Nephron (organoid): ENCODE data around the gene CEP55.

Experiments used
- H3K27ac Mint-ChIP-seq, 3 experiments: 2 replicates each; pipeline ENCODE4 v1.8.0; 2020; ENCODE audit warnings: mixed read lengths in 3 of 3, mild to moderate bottlenecking in 2 of 3, moderate library complexity in 1 of 3
- H3K27me3 Mint-ChIP-seq: 2 replicates; pipeline ENCODE4 v1.8.0; 2021; ENCODE audit warnings: low read depth, mild to moderate bottlenecking, moderate library complexity, mixed read lengths
- H3K36me3 Mint-ChIP-seq: 2 replicates; pipeline ENCODE4 v1.8.0; 2020; ENCODE audit warnings: low read depth, mixed read lengths
- H3K4me1 Mint-ChIP-seq: 2 replicates; pipeline ENCODE4 v1.8.0; 2020; ENCODE audit warnings: mixed read lengths
- H3K4me3 Mint-ChIP-seq, 3 experiments: 2 replicates each; pipeline ENCODE4 v1.8.0; 2020; ENCODE audit warnings: mild to moderate bottlenecking in 3 of 3, mixed read lengths in 3 of 3, moderate library complexity in 2 of 3
- H3K9me3 Mint-ChIP-seq: 2 replicates; pipeline ENCODE4 v1.8.0; 2020; ENCODE audit warnings: mixed read lengths
- CTCF ChIP-seq, 3 experiments: fragments of 200-600 bp; sonication (generic); IDR thresholded peaks; one replicate each; pipeline ENCODE4 v1.5.0; 2021; ENCODE audit warnings: antibody characterized with exemption in 3 of 3; ENCODE audit not compliant: unreplicated experiment in 3 of 3

CEP55 gene

GRCh38 chr10:93478873-93479272, 17.5 kb upstream of the CEP55 start:
- Mint-ChIP-seq H3K36me3 (peaks cover 3% of the 10 kb centered on the region), H3K4me3 (peak overlapping the region in 1 of 3 experiments; percentile 41), H3K4me1 (peaks cover 45% of the 10 kb centered on the region), H3K27me3 (no peaks in the 10 kb centered on the region), H3K9me3 (no peaks in the 10 kb centered on the region), H3K27ac (no peak overlapping the region)
- no peak for TF ChIP-seq CTCF (IDR thresholded peaks at IDR 0.05; ENCODE audit: unreplicated experiment in 3 of 3)

DNA sequence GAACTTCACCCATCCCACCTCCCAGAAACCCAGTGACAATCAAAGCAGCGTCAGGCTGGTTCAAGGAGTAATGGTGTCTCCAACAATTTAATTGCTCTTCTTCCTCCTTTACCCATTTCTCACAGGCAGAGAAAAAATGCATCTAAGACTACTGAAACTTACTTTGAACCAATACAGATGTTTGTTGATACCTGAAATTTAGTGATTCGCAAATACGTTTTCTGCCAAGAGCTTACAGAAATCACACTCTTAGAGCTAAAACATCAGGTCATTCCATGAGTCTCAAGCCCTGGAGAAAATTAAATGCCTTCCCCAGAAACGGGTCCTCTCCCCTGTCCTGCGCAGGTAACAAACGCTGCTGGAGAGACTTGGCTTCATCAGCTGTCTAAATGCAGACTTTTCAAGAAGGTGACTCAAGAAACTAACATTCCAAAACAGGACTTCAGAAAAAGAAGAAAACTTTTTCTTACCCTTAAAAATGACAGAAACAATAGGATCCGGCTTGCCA, 14.7 kb upstream of the CEP55 start:
- peak overlapping the region; percentile 92 to 94 (median 93) for H3K27ac Mint-ChIP-seq

GRCh38 chr10:93482145-93482834, 14.1 kb upstream of the CEP55 start, which contains the start of gene MYOF:
Gene MYOF, minus strand, starts transcription at chr10:93482334. Its CDS starts 140 bp downstream, at chr10:93482194.
- peak; percentile 64 to 73 (median 69) for TF ChIP-seq CTCF (IDR thresholded peaks at IDR 0.05; ENCODE audit: unreplicated experiment in 3 of 3)
- no peaks in the 10 kb centered on the region for H3K36me3 Mint-ChIP-seq
- peaks cover 29% of the 10 kb centered on the region for H3K4me1 Mint-ChIP-seq
- no peaks in the 10 kb centered on the region for H3K27me3 Mint-ChIP-seq
- H3K4me3 Mint-ChIP-seq: peak within 1 kb of the TSS; percentile 86 to 94 (median 92)
- H3K27ac Mint-ChIP-seq: peak within 1 kb of the TSS; percentile 92 to 94 (median 93)
- H3K9me3 Mint-ChIP-seq: no peaks in the 10 kb centered on the region

More for the DNA sequence above, 14.7 kb upstream of the CEP55 start:
- H3K9me3 Mint-ChIP-seq: no peaks in the 10 kb centered on the region
- peaks cover 33% of the 10 kb centered on the region for H3K4me1 Mint-ChIP-seq
- no peak for TF ChIP-seq CTCF (IDR thresholded peaks at IDR 0.05; ENCODE audit: unreplicated experiment in 3 of 3)
- H3K36me3 Mint-ChIP-seq: no peaks in the 10 kb centered on the region
- H3K27me3 Mint-ChIP-seq: no peaks in the 10 kb centered on the region
- peak overlapping the region; percentile 86 to 94 (median 92) for H3K4me3 Mint-ChIP-seq

DNA sequence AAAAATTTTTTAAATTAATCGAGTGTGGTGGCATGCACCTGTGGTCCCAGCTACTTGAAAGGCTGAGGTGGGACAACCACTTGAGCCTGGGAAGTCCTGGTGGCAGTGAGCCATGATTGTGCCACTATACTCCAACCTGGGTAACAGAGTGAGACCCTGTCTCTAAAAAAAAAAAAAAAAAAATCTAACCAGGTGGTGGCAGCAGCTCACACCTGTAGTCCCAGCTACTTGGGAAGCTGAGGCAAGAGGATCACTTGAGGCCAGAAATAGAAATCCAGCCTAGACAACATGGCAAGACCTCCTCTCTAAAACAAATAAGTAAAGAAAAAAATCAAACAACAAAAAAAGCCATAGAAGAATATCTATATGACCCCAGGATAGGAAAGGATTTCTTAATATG, 10.7 kb upstream of the CEP55 start:
- Mint-ChIP-seq H3K27ac (no peak overlapping the region), H3K36me3 (no peaks in the 10 kb centered on the region), H3K27me3 (no peaks in the 10 kb centered on the region), H3K4me1 (peaks cover 44% of the 10 kb centered on the region), H3K9me3 (no peaks in the 10 kb centered on the region), H3K4me3 (no peak overlapping the region)
- TF ChIP-seq CTCF (IDR thresholded peaks at IDR 0.05; ENCODE audit: unreplicated experiment in 3 of 3): no peak

DNA sequence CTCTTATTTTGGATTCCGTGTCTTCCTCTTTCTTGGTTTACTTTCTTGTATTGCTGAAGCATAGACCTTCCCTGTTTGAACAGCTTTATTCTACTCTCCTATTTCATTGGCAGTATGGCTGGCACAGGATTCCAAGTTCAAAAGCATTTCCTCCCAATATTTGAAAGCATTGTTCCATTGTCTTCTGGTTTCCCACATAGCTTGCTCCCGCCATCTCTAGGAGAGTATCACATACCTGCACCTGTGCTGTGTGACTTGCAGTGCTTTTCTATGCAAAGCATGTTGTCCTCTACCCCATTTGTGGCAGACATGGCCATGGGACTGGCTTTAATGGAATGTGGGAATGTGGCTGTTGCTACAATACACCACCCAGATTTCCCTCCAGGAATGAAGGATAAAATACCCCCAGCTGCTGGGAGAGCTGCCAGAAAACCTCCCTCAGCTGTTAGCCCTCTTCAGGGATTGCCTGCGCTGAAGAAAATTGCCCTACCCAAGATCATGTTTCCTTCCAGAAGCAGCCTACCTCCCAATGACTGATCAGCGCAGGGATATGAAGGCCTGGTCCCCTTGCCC, 7.4 kb upstream of the CEP55 start:
- Mint-ChIP-seq H3K9me3 (no peaks in the 10 kb centered on the region), H3K4me1 (peaks cover 53% of the 10 kb centered on the region), H3K27me3 (peaks cover 4% of the 10 kb centered on the region), H3K27ac (peak overlapping the region; percentile 60 to 81 (median 74)), H3K4me3 (peak overlapping the region in 1 of 3 experiments; percentile 1), H3K36me3 (no peaks in the 10 kb centered on the region)
- TF ChIP-seq CTCF (IDR thresholded peaks at IDR 0.05; ENCODE audit: unreplicated experiment in 3 of 3): no peak
